ENCODE results near the gene AGXT.

Gene AGXT

GRCh38 chr2:240919786-240920782 lies 51.5 kb downstream of the AGXT start:
- TF ChIP-seq CTCF (IDR thresholded peaks at IDR 0.05; ENCODE audit: low read depth, low read length), result no peak
- H3K4me3 ChIP-seq (ENCODE audit: low read depth, low read length), result no peak overlapping the region

- no peak for TF ChIP-seq CTCF (IDR thresholded peaks at IDR 0.05; ENCODE audit: low read depth, low read length)
- no peak overlapping the region for H3K4me3 ChIP-seq (ENCODE audit: low read depth, low read length)
Observed at GRCh38 chr2:240920783-240921231, 52.2 kb downstream of the AGXT start.

GRCh38 chr2:240921311-240921994 lies 52.8 kb downstream of the AGXT start:
- H3K4me3 ChIP-seq (ENCODE audit: low read depth, low read length), result no peak overlapping the region
- TF ChIP-seq CTCF (IDR thresholded peaks at IDR 0.05; ENCODE audit: low read depth, low read length), result no peak

- no peak overlapping the region for H3K4me3 ChIP-seq (ENCODE audit: low read depth, low read length)
- no peak for TF ChIP-seq CTCF (IDR thresholded peaks at IDR 0.05; ENCODE audit: low read depth, low read length)
Observed at GRCh38 chr2:240921995-240922244, 53.3 kb downstream of the AGXT start.

- H3K4me3 ChIP-seq (ENCODE audit: low read depth, low read length), result no peak overlapping the region
- no peak for TF ChIP-seq CTCF (IDR thresholded peaks at IDR 0.05; ENCODE audit: low read depth, low read length)
Observed at GRCh38 chr2:240922245-240922981, 53.8 kb downstream of the AGXT start.

- no peak for TF ChIP-seq CTCF (IDR thresholded peaks at IDR 0.05; ENCODE audit: low read depth, low read length)
- no peak overlapping the region for H3K4me3 ChIP-seq (ENCODE audit: low read depth, low read length)
Observed at GRCh38 chr2:240922982-240923537, 54.4 kb downstream of the AGXT start.
